GM12874 (cell line): ENCODE measurements around the gene FCGR3A.
"Not testable (repeated sequence)": the region's sequence is repeated elsewhere in the genome, so short reads cannot be mapped to it uniquely, and the experiment has no call there.

Experiments used
- TF ChIP-seq, protein P1 (sequence below): IDR thresholded peaks from 2 replicates; pipeline ENCODE4 v1.5.1; 2011; ENCODE audit warnings: low read depth, mild to moderate bottlenecking, control low read depth, low read length, moderate library complexity; ENCODE audit not compliant: insufficient read depth

Gene FCGR3A

DNA sequence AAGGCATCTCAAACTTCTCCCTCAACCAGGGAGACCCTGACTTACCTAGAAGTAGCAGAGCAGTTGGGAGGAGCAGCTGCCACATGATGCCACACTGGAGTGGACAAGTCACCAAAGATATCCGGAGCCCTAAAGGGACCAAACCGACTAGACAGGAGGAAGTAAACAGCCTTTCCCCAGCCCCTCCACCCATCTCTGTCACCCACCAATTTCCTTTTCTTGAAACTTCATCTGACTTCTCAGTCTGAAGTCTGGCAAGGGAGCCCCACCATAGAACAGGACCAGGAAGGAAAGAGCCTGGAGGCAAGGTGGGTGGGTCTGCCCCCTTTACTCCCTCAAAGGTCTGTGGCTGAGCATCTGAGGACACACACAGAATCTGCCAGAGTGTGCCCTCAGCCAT lies at the start of gene FCGR3A:
FCGR3A (minus strand) TSS at position 167 of the 400 bp plus-strand sequence; CDS start at position 85, 82 bp downstream.
- TF ChIP-seq, protein P1, sequence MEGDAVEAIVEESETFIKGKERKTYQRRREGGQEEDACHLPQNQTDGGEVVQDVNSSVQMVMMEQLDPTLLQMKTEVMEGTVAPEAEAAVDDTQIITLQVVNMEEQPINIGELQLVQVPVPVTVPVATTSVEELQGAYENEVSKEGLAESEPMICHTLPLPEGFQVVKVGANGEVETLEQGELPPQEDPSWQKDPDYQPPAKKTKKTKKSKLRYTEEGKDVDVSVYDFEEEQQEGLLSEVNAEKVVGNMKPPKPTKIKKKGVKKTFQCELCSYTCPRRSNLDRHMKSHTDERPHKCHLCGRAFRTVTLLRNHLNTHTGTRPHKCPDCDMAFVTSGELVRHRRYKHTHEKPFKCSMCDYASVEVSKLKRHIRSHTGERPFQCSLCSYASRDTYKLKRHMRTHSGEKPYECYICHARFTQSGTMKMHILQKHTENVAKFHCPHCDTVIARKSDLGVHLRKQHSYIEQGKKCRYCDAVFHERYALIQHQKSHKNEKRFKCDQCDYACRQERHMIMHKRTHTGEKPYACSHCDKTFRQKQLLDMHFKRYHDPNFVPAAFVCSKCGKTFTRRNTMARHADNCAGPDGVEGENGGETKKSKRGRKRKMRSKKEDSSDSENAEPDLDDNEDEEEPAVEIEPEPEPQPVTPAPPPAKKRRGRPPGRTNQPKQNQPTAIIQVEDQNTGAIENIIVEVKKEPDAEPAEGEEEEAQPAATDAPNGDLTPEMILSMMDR, result no peak

DNA sequence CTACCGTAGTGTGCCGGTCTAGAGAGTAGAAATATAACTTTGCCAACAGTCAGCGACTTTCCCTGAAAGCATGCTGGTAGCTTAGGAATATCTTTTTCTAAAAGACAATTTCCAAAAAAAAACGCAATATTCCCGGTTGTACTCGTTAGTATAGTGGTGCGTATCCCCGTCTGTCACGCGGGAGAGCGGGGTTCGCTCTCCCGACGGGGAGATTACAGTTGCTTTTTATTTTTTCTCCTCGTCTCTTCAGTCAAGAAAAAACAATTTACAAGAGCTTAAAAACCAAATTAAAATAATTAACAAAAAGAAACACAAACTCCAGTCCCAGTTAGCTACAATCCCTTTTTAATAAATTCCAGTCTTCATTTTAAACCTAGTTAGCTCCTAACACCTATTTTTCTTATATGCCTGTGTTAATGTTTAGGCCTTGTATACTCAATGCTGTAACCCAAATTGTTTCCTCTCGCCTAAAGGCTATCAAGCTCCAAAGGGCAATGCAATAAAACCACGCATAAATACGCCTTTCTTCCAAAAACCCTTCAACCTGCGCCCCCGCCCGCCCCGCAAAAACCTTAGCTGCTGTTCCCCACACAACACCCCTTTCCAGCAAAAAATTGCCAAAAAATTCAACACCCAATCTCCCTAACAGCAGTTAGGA lies 17.5 kb downstream of the FCGR3A start:
- TF ChIP-seq, protein P1, result no peak

DNA sequence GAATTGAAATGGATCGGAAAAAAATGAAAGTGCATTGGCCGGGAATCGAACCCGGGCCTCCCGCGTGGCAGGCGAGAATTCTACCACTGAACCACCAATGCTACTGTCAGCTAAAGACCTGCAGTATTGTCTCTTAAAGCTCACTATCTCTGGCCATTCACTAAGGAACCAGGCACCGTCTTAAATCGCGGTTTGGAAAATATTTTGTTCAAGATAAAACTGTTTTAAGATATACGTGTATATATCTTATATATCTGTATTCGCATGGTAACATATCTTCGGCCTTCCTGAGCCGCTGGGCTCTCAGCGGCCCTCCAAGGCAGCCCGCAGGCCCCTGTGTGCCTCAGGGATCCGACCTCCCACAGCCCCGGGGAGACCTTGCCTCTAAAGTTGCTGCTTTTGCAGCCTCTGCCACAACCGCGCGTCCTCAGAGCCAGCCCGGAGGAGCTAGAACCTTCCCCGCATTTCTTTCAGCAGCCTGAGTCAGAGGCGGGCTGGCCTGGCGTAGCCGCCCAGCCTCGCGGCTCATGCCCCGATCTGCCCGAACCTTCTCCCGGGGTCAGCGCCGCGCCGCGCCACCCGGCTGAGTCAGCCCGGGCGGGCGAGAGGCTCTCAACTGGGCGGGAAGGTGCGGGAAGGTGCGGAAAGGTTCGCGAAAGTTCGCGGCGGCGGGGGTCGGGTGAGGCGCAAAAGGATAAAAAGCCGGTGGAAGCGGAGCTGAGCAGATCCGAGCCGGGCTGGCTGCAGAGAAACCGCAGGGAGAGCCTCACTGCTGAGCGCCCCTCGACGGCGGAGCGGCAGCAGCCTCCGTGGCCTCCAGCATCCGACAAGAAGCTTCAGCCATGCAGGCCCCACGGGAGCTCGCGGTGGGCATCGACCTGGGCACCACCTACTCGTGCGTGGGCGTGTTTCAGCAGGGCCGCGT lies 25.5 kb downstream of the FCGR3A start, which contains the start of gene HSPA6:
HSPA6 (plus strand) TSS at position 724 of the 925 bp plus-strand sequence; CDS start at position 843, 119 bp downstream.
- TF ChIP-seq, protein P1, result not testable (repeated sequence)

DNA sequence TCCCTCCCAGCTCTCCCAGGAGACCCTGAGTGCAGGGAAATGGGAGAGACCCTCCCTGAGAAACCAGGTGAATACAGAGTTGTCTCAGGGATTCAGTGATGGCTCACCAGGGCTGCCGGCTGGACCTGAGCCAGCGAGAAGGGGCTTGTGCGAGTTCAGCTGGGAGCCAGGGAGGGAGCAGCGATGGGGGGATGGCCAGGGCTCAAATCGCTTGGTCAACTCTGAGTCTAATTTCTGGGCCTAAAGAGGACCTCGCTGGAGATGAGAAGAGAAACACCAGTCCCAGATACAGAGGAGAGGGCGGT lies 37.9 kb downstream of the FCGR3A start:
- TF ChIP-seq, protein P1, result no peak

DNA sequence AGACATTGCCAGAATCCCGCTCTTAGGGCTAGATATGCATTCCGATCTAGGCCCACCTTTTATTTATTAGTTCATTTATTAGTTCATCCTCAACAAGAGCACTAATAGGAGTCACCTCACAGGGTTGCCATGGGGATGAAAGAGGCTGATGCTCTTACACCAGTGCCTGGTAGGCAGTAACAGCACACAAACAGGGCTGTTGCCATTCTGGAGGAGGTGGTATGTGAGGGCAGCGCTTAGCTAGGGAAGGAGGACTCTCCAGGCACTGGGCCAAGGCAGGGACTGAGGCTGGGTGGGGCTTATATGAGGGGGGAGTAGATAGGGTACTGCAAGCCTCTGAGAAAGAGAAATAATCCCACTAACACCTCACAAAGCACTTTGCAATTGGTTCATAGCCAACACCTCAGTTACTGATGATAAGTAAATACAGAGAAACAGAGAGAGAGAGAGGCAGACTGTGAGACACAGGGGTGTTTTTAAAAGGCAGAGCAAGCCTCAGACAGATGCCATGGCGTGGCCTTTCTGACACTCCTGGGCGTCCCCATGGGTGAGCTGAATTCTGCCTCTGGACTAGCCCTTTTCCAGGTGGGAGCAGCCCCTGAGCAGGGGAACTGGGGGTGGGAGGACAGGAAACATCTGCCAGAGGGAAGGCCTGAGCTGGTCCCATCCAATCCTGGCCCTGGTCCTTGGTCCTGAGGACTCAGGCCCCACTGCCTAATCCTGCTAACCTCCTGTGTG lies 38.4 kb downstream of the FCGR3A start:
- TF ChIP-seq, protein P1, result no peak

DNA sequence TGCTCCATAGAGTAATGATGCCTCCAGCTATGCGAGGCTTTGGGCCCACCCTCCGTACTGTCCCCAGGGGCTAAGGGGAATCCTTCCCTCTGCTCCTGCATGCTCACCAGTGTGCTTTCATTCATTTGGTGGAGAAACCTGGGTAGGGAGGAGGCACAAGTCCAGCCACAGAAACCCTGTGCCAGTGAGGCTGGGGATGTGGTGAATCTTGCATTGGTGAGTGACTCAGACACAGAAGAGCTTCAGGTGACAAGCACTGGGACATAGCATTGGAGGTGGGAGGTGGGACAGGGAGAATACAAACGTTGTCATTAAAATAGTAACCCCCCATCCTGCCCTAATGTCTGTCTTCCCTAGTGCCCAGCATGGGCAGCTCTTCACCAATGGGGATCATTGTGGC lies 39.1 kb downstream of the FCGR3A start:
- TF ChIP-seq, protein P1, result no peak
